Mucosa of descending colon (tissue), 3 donors: ENCODE data around the gene WDR37. TPM values are rescaled to one million over a fixed set of nuclear protein-coding genes. Genes with fewer than 3 reads are reported as not detected.

Source experiments
- ATAC-seq: fragments of 200-7000 bp; cut with Tn5 transposase; one replicate; pipeline ENCODE4 v1.9.1; 2020; ENCODE audit warnings: mild to moderate bottlenecking, moderate library complexity
- DNase-seq, 3 donors: peaks; one replicate each; pipeline ENCODE4 v3.0.0-alpha.2; 2020
- H3K36me3 ChIP-seq: fragments of 200-600 bp; one replicate; pipeline ENCODE4 v1.8.0; 2021; ENCODE audit warnings: low read depth, mild to moderate bottlenecking
- H3K4me1 ChIP-seq: fragments of 200-600 bp; one replicate; pipeline ENCODE4 v1.8.0; 2021; ENCODE audit warnings: low read depth, mild to moderate bottlenecking
- H3K4me3 ChIP-seq: fragments of 200-600 bp; one replicate; pipeline ENCODE4 v1.8.0; 2021; ENCODE audit warnings: mild to moderate bottlenecking
- H3K9me3 ChIP-seq: fragments of 200-600 bp; one replicate; pipeline ENCODE4 v1.8.0; 2021; ENCODE audit warnings: mild to moderate bottlenecking
- CTCF ChIP-seq: fragments of 200-600 bp; IDR thresholded peaks from one replicate; pipeline ENCODE4 v1.8.0; 2022; ENCODE audit warnings: antibody characterized with exemption, mild to moderate bottlenecking
- intact Hi-C, 2 donors: fragments of 100-400 bp; cut with DNase I in 1 of 2; cut with micrococcal nuclease in 1 of 2; formaldehyde crosslinking; loops; one replicate each; pipeline versions ENCODE4 v1.11.0 to v1.11.1; 2022; cut with DNase I, micrococcal nuclease
- total RNA-seq, 3 donors: library from RNA; stranded (reverse); fragmentation: NEBNext Ultra II Directional in 2 of 3; extraction: Animal tissue kit (Norgen Biotek cat#: 25700) in 2 of 3; gene quantifications; one replicate each; pipeline versions ENCODE4 v1.2.1 to v1.2.4, GENCODE V29; 2021 to 2023
- donor health status: DM: no; HTN: no; CAD: no; lungs with moderate emphysema.
- donor health status: DM: no; HTN: no; CAD: no.
- donor health status: DM: no; HTN: yes; CAD: no.

WDR37 gene
- total RNA-seq, 3 donors from 2014 or later, result 18.3 to 24.1 (median 20.8) TPM

GRCh38 chr10:1123972-1124371 lies 67.8 kb downstream of the WDR37 start:
- H3K4me3 ChIP-seq, result no peak overlapping the region
- no peak for DNase-seq
- no peaks in the 10 kb centered on the region for H3K4me1 ChIP-seq
- TF ChIP-seq CTCF, result no peak
- intact Hi-C loops, result no loop called here
- H3K9me3 ChIP-seq, result no peaks in the 10 kb centered on the region
- H3K36me3 ChIP-seq, result peaks cover 6% of the 10 kb centered on the region
- no peak for ATAC-seq

GRCh38 chr10:1124796-1125195 lies 68.6 kb downstream of the WDR37 start:
- intact Hi-C loops, result no loop called here
- Histone ChIP-seq H3K9me3 (no peaks in the 10 kb centered on the region), H3K36me3 (peaks cover 6% of the 10 kb centered on the region), H3K4me1 (no peaks in the 10 kb centered on the region), H3K4me3 (no peak overlapping the region)
- no peak for DNase-seq
- ATAC-seq, result no peak
- TF ChIP-seq CTCF, result no peak

- Histone ChIP-seq H3K4me1 (no peaks in the 10 kb centered on the region), H3K9me3 (no peaks in the 10 kb centered on the region), H3K36me3 (peaks cover 6% of the 10 kb centered on the region), H3K4me3 (no peak overlapping the region)
- intact Hi-C loops, result no loop called here
- ATAC-seq (no peak), DNase-seq (no peak)
- no peak for TF ChIP-seq CTCF
These were observed 70.3 kb downstream of the WDR37 start for GRCh38 chr10:1126461-1126860.

GRCh38 chr10:1127629-1128028 lies 71.4 kb downstream of the WDR37 start:
- intact Hi-C loops, result no loop called here
- Histone ChIP-seq H3K9me3 (no peaks in the 10 kb centered on the region), H3K4me1 (no peaks in the 10 kb centered on the region), H3K36me3 (peaks cover 6% of the 10 kb centered on the region), H3K4me3 (no peak overlapping the region)
- ATAC-seq, result no peak
- no peak for DNase-seq
- TF ChIP-seq CTCF, result no peak

GRCh38 chr10:1128115-1128514 lies 71.9 kb downstream of the WDR37 start:
- H3K36me3 ChIP-seq, result peaks cover 6% of the 10 kb centered on the region
- intact Hi-C loops, result no loop called here
- H3K4me3 ChIP-seq, result no peak overlapping the region
- DNase-seq (no peak), ATAC-seq (no peak)
- no peak for TF ChIP-seq CTCF
- H3K9me3 ChIP-seq, result no peaks in the 10 kb centered on the region
- H3K4me1 ChIP-seq, result no peaks in the 10 kb centered on the region

- intact Hi-C loops, result no loop called here
- Histone ChIP-seq H3K9me3 (no peaks in the 10 kb centered on the region), H3K4me1 (no peaks in the 10 kb centered on the region), H3K4me3 (no peak overlapping the region), H3K36me3 (peaks cover 6% of the 10 kb centered on the region)
- no peak for ATAC-seq
- TF ChIP-seq CTCF, result no peak
- DNase-seq, result no peak
These were observed 72.5 kb downstream of the WDR37 start for GRCh38 chr10:1128649-1129048.
